Skeletal muscle cell (primary cell): Measurements from ENCODE around the gene GCC1.
"Not testable (repeated sequence)": the region's sequence is repeated elsewhere in the genome, so short reads cannot be mapped to it uniquely, and the experiment has no call there.

Experiments
- DNase-seq: peaks from one replicate; pipeline ENCODE4 v3.0.0-alpha.2; 2010; ENCODE audit warnings: low read depth
- H3K4me3 ChIP-seq: 2 replicates; pipeline ENCODE4 v1.5.1; 2011; ENCODE audit warnings: low read depth, mild to moderate bottlenecking, control low read depth, low read length, moderate library complexity

Gene GCC1

DNA sequence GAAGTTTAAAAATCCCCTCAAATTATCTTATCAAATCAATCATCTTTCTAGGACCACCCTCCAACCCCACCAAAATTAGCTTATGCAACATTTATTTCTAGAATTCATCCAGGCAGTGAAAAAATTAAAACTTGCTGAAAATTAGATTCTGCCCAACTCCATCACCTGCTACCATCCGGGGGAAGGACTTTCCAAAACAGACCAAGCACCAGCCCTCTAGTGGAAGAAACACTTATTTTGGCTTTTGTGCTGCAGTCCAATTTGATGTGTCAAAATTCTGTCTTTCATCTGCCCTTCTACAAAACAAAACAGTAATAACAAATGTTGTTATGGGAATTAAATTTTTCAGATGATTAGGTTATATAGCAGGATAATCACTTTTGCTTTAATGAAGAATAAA, 35.1 kb downstream of the GCC1 start:
- H3K4me3 ChIP-seq: no peak overlapping the region
- DNase-seq: no peak

DNA sequence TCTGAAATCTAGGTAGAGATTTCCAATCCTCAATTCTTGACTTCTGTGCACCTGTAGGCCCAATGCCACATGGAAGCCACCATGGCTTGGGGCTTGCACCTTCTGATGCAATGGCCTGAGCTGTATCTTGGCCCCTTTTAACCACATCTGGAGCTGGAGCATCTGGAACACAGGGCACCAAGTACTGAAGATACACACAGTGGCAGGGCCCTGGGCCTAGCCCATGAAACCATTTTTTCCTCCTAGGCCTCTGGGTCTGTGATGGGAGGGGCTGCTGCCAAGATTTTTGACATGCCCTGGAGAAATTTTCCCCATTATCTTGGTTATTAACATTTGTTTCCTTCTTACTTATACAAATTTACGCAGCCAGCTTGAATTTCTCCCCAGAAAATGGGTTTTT, 39.1 kb downstream of the GCC1 start:
- H3K4me3 ChIP-seq: no peak overlapping the region
- DNase-seq: no peak

- DNase-seq: no peak
- no peak overlapping the region for H3K4me3 ChIP-seq
Measured at GRCh38 chr7:127541548-127541947, 43.8 kb downstream of the GCC1 start.

GRCh38 chr7:127540461-127540860, 44.9 kb downstream of the GCC1 start:
- DNase-seq, H3K4me3 ChIP-seq: not testable (repeated sequence)

DNA sequence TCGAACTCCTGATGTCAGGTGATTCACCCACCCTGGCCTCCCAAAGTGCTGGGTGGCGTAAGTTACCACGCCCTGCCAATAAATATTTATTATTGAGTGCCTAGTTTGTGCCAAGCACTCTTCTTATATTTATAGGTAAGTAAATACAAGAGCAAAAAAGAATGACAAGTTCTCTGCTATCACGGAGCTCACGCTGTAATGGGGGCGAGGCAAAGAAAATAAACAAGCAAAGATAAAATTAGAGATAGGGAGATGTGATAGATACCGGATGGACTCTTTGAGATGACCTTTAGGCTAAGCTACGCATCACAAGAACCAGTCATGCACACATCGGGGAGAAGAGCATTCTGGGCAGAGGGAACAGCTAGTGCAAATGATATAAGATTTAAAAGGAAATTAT, 46.3 kb downstream of the GCC1 start:
- no peak overlapping the region for H3K4me3 ChIP-seq

DNA sequence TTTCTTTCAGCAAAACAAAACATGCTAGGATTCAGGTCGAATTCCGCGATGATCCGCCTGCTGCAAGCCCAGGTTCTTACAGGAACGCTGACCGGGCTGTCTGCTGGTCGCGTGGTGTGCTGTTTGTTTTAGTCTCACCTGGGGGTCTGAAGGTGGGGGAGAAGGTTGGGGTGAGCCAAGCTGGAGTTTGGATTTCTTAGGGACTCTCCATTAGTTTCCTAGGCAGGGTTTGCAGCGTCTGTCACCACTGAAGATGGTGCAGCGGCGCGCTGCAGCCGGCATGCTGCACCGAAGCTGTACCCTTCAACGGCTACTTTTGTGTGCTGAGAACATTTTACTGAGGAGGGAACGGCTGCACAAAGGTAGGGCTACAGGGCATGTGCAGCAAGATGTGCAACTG, 48.7 kb downstream of the GCC1 start:
- DNase-seq: no peak
- peak overlapping the region; percentile 22 for H3K4me3 ChIP-seq

More for the DNA sequence above, 46.3 kb downstream of the GCC1 start:
- DNase-seq: no peak

- H3K4me3 ChIP-seq: no peak overlapping the region
- no peak for DNase-seq
Measured at GRCh38 chr7:127536394-127536691, 49.1 kb downstream of the GCC1 start.

- no peak overlapping the region for H3K4me3 ChIP-seq
Measured at GRCh38 chr7:127535546-127536393, 49.6 kb downstream of the GCC1 start.

DNA sequence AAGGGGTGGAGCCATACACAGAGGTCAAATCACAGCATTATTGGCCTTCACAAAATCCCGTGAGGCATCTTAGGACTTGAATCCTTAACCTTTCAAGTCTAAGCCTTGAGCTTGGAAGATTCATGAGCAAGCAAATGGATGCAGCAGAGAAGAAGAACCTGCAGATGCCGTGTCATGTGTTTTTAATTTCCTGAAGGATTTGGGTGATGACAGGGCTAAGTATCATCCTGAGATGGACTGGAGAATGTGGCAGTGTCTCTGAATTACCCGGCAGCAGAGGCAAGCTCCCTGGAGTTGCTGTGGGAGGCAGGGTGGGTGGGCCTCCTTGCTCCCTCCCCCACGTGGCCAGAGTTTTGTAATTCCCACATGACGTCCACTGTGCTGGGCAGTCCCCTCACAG, 50.8 kb downstream of the GCC1 start:
- no peak for DNase-seq
- no peak overlapping the region for H3K4me3 ChIP-seq

More at GRCh38 chr7:127535546-127536393, 49.6 kb downstream of the GCC1 start:
- DNase-seq: no peak

- H3K4me3 ChIP-seq: no peak overlapping the region
- DNase-seq: no peak
Measured at GRCh38 chr7:127532736-127533135, 52.7 kb downstream of the GCC1 start.

DNA sequence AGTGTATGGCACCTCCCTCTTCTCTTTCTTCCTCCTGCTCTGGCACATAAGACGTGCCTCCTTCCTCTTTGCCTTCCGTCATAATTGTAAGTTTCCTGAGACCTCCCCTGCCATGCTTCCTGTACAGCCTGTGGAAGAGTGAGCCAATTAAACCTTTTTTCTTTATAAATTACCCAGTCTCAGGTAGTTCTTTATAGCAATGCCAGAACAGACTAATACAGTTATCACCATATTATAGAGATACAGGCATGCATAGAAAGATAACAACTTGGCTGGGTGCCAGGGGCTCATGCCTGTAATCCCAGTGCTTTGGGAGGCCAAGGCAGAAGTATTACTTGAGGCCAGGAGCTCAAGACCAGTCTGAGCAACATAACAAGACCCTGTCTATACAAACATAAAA, 53.2 kb downstream of the GCC1 start:
- DNase-seq: no peak
- H3K4me3 ChIP-seq: no peak overlapping the region
